Measurements from ENCODE around the gene PERM1. TPM values are rescaled to one million over a fixed set of nuclear protein-coding genes. Genes with fewer than 3 reads are reported as not detected.
"Not testable (repeated sequence)": the region's sequence is repeated elsewhere in the genome, so short reads cannot be mapped to it uniquely, and the experiment has no call there.

Gene PERM1
- total RNA-seq, 1 donor from 2014 or later, result not detected

GRCh38 chr1:997993-998744 is 16.3 kb upstream of the PERM1 start:
- DNase-seq (ENCODE audit: low spot score), result no peak

GRCh38 chr1:997713-997992 is 15.8 kb upstream of the PERM1 start:
- no peak for DNase-seq (ENCODE audit: low spot score)

- no peak for DNase-seq (ENCODE audit: low spot score)
Measured at GRCh38 chr1:996851-997712, 15.2 kb upstream of the PERM1 start.

GRCh38 chr1:995665-996633 is 14.1 kb upstream of the PERM1 start:
- no peak for DNase-seq (ENCODE audit: low spot score)

- DNase-seq (ENCODE audit: low spot score), result not testable (repeated sequence)
Measured at GRCh38 chr1:994546-994945, 12.7 kb upstream of the PERM1 start.

GRCh38 chr1:993379-993995 is 11.6 kb upstream of the PERM1 start:
- no peak for DNase-seq (ENCODE audit: low spot score)

- DNase-seq (ENCODE audit: low spot score), result no peak
Measured at GRCh38 chr1:992362-992761, 10.5 kb upstream of the PERM1 start.

GRCh38 chr1:991895-992294 is 10.0 kb upstream of the PERM1 start:
- no peak for DNase-seq (ENCODE audit: low spot score)

- not testable (repeated sequence) for DNase-seq (ENCODE audit: low spot score)
Measured at GRCh38 chr1:991275-991674, 9.4 kb upstream of the PERM1 start.

- DNase-seq (ENCODE audit: low spot score), result not testable (repeated sequence)
Measured at GRCh38 chr1:988061-988460, 6.2 kb upstream of the PERM1 start.

GRCh38 chr1:985126-985525 is 3.2 kb upstream of the PERM1 start:
- DNase-seq (ENCODE audit: low spot score), result no peak

GRCh38 chr1:984476-984814 is 2.6 kb upstream of the PERM1 start:
- DNase-seq (ENCODE audit: low spot score), result no peak

- no peak for DNase-seq (ENCODE audit: low spot score)
Measured at GRCh38 chr1:983798-984475, 2.0 kb upstream of the PERM1 start.

GRCh38 chr1:982765-983436 is 1.0 kb upstream of the PERM1 start:
- DNase-seq (ENCODE audit: low spot score), result no peak

- no peak for DNase-seq (ENCODE audit: low spot score)
Measured at GRCh38 chr1:981491-981954, 370 bp downstream of the PERM1 start.

- no peak for DNase-seq (ENCODE audit: low spot score)
Measured at GRCh38 chr1:980602-981395, 1.1 kb downstream of the PERM1 start.

- DNase-seq (ENCODE audit: low spot score), result no peak
Measured at GRCh38 chr1:980137-980571, 1.7 kb downstream of the PERM1 start.

- DNase-seq (ENCODE audit: low spot score), result no peak
Measured at GRCh38 chr1:979744-980072, 2.2 kb downstream of the PERM1 start.
